SU-DHL-6 (cell line): ENCODE measurements around the gene EZH2.

Experiments
- H2AFZ ChIP-seq: fragments of 200-600 bp; sonication (generic); 2 replicates; pipeline ENCODE4 v1.6.1; 2014; ENCODE audit warnings: low read depth, mild to moderate bottlenecking, moderate library complexity, mixed read lengths, antibody characterized with exemption, low read length; ENCODE audit not compliant: severe bottlenecking
- H3F3A ChIP-seq: fragments of 200-600 bp; shearing (Covaris generic); 2 replicates; pipeline ENCODE4 v1.6.0; 2016; ENCODE audit warnings: antibody characterized with exemption, mild to moderate bottlenecking; ENCODE audit not compliant: insufficient read depth
- H3K27ac ChIP-seq: fragments of 200-600 bp; sonication (generic); 2 replicates; pipeline ENCODE4 v1.5.1; 2016; ENCODE audit warnings: low read depth, mild to moderate bottlenecking, low read length, moderate library complexity, mixed read lengths
- H3K27me3 ChIP-seq: fragments of 200-600 bp; sonication (generic), shearing (Covaris generic); 2 replicates; pipeline ENCODE4 v1.6.0; 2014; ENCODE audit warnings: mild to moderate bottlenecking, low read length
- H3K36me3 ChIP-seq: fragments of 200-600 bp; sonication (generic); 2 replicates; pipeline ENCODE4 v1.6.1; 2014; ENCODE audit warnings: mild to moderate bottlenecking, low read length, mixed read lengths
- H3K4me2 ChIP-seq: fragments of 300-600, 200-600 bp; shearing (Covaris generic), sonication (generic); 2 replicates; pipeline ENCODE4 v1.6.0; 2014; ENCODE audit warnings: low read length, low read depth, mild to moderate bottlenecking; ENCODE audit not compliant: poor library complexity, severe bottlenecking
- H3K4me3 ChIP-seq: fragments of 200-600 bp; sonication (generic); 2 replicates; pipeline ENCODE4 v1.5.1; 2014; ENCODE audit warnings: antibody characterized with exemption, low read length, mild to moderate bottlenecking, mixed read lengths; ENCODE audit not compliant: insufficient read depth, poor library complexity, severe bottlenecking
- H3K79me2 ChIP-seq: fragments of 200-600 bp; sonication (generic); 2 replicates; pipeline ENCODE4 v1.6.1; 2014; ENCODE audit warnings: mild to moderate bottlenecking, low read length, moderate library complexity; ENCODE audit not compliant: insufficient read depth
- H3K9ac ChIP-seq: fragments of 200-600 bp; sonication (generic); 2 replicates; pipeline ENCODE4 v1.7.0; 2014; ENCODE audit warnings: mild to moderate bottlenecking, low read length
- H3K9me2 ChIP-seq: fragments of 200-600 bp; sonication (generic); replicated peaks from 2 replicates; pipeline ENCODE4 v1.6.1; 2014; ENCODE audit warnings: low read length; ENCODE audit not compliant: insufficient read depth
- H3K9me3 ChIP-seq: fragments of 200-600 bp; sonication (generic); 2 replicates; pipeline ENCODE4 v1.6.1; 2014; ENCODE audit warnings: low read length, mixed read lengths; ENCODE audit not compliant: insufficient read depth
- H4K20me1 ChIP-seq: fragments of 200-600 bp; sonication (generic); 2 replicates; pipeline ENCODE4 v1.6.1; 2014; ENCODE audit warnings: low read depth, mild to moderate bottlenecking, antibody characterized with exemption, low read length, moderate library complexity, mixed read lengths
- EZH2phosphoT487 ChIP-seq: fragments of 200-600 bp; sonication (generic), shearing (Covaris generic); conservative IDR thresholded peaks from 2 replicates; pipeline ENCODE4 v1.6.1; 2018; ENCODE audit warnings: mild to moderate bottlenecking, antibody characterized with exemption, low read length, moderate library complexity, mixed read lengths
- TF ChIP-seq, protein P1 (sequence below): fragments of 200-600 bp; sonication (generic); IDR thresholded peaks from one replicate; pipeline ENCODE4 v1.5.1; 2017; ENCODE audit warnings: antibody characterized with exemption, mild to moderate bottlenecking, low read length, moderate library complexity; ENCODE audit not compliant: insufficient read depth, poor library complexity, severe bottlenecking

The EZH2 gene

DNA sequence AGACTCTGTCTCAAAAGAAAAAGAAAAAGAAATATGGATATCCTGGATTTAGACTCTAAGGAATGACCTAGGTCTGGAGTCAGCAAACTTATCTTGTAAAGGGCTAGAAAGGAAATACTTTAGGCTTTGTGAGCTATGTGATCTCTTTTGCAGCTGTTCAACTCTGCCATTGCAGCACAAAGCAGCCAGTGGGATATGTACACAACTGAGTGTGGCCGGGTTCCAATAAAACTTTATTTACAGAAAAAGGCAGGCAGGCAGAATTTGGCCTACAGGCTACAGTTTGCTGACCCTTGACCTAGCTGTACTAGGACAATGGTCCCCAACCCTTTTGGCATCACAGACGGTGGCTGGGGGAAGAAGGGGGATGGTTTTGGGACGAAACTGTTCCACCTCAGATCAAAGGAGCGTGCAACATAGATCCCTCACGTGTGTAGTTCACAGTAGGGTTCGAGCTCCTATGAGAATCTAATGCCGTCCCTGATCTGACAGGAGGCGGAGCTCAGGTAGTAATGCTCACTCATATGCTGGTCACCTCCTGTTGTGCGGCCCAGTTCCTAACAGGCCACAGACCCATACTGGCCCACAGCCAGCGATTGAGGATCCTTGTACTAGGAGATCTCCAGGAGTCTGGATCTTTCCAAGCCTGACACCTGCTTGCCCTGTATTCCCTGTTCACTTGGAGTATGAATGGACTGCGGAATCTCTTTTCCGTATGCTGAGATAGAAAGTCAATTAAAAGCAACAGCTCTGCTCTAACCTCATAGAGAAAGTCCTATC is 122.4 kb downstream of the EZH2 start:
- Histone ChIP-seq H3K79me2 (no peaks in the 10 kb centered on the region), H3K9me3 (no peaks in the 10 kb centered on the region), H2AFZ (no peak overlapping the region), H3F3A (0 out of 2 replicates have a peak, but pooled peaks cover 2% of the 10 kb centered on the region), H3K4me2 (no peak overlapping the region), H3K9ac (no peak overlapping the region), H3K4me3 (no peak overlapping the region), H3K27me3 (no peaks in the 10 kb centered on the region), H4K20me1 (no peaks in the 10 kb centered on the region), H3K27ac (no peak overlapping the region), H3K36me3 (peaks cover 30% of the 10 kb centered on the region; the same call in 1 of the 2 replicates), H3K9me2 (no peaks in the 10 kb centered on the region)
- no peak for TF ChIP-seq EZH2phosphoT487
- TF ChIP-seq, protein P1, sequence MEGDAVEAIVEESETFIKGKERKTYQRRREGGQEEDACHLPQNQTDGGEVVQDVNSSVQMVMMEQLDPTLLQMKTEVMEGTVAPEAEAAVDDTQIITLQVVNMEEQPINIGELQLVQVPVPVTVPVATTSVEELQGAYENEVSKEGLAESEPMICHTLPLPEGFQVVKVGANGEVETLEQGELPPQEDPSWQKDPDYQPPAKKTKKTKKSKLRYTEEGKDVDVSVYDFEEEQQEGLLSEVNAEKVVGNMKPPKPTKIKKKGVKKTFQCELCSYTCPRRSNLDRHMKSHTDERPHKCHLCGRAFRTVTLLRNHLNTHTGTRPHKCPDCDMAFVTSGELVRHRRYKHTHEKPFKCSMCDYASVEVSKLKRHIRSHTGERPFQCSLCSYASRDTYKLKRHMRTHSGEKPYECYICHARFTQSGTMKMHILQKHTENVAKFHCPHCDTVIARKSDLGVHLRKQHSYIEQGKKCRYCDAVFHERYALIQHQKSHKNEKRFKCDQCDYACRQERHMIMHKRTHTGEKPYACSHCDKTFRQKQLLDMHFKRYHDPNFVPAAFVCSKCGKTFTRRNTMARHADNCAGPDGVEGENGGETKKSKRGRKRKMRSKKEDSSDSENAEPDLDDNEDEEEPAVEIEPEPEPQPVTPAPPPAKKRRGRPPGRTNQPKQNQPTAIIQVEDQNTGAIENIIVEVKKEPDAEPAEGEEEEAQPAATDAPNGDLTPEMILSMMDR: no peak
